ENCODE measurements around the gene ZNF547.

DNA sequence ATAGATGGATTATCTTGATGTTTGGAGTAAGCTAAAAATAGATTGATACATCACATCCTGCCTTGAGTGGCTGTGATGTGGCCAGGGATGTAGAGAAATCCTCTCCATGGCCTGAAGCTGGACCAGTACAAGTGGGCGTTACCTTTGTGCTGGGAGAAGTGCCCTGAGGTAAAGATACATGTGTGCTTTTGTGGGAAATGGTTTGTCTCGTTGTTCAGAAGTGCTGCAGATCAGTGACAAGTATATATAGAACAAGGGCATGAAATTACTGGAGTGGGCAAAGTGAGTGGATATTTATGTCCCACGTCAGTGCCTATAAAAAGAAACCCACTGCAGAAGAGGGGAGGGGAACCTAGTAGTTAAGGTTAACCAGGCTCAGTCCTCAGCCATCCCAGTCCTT is 24.5 kb upstream of the ZNF547 start:
- TF ChIP-seq, protein P1, sequence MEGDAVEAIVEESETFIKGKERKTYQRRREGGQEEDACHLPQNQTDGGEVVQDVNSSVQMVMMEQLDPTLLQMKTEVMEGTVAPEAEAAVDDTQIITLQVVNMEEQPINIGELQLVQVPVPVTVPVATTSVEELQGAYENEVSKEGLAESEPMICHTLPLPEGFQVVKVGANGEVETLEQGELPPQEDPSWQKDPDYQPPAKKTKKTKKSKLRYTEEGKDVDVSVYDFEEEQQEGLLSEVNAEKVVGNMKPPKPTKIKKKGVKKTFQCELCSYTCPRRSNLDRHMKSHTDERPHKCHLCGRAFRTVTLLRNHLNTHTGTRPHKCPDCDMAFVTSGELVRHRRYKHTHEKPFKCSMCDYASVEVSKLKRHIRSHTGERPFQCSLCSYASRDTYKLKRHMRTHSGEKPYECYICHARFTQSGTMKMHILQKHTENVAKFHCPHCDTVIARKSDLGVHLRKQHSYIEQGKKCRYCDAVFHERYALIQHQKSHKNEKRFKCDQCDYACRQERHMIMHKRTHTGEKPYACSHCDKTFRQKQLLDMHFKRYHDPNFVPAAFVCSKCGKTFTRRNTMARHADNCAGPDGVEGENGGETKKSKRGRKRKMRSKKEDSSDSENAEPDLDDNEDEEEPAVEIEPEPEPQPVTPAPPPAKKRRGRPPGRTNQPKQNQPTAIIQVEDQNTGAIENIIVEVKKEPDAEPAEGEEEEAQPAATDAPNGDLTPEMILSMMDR (IDR thresholded peaks at IDR 0.05; ENCODE audit: control extremely low read depth in 1 of 3, insufficient read depth in 1 of 3, low read depth in 1 of 3, low read length in 3 of 3) = no peak
- TF ChIP-seq EP300 (IDR thresholded peaks at IDR 0.05; ENCODE audit: borderline replicate concordance in 1 of 2, low read depth in 2 of 2, low read length in 2 of 2) (no peak), CBX8 (IDR thresholded peaks at IDR 0.05; ENCODE audit: borderline replicate concordance, low read depth, low read length) (no peak), TBP (IDR thresholded peaks at IDR 0.05; ENCODE audit: low read depth, low read length) (no peak), JUND (IDR thresholded peaks at IDR 0.05; ENCODE audit: low read length) (no peak), YY1 (IDR thresholded peaks at IDR 0.05; ENCODE audit: low read depth, low read length) (no peak), SP2 (IDR thresholded peaks at IDR 0.05; ENCODE audit: low read length) (no peak), JUN (IDR thresholded peaks at IDR 0.05; ENCODE audit: low read depth, low read length) (no peak)

Data from H1 (cell line).